AG04450 (cell line): ENCODE measurements around the gene PPP2R5C. TPM values are rescaled to one million over a fixed set of nuclear protein-coding genes. Genes with fewer than 3 reads are reported as not detected.
"Not testable (repeated sequence)": the region's sequence is repeated elsewhere in the genome, so short reads cannot be mapped to it uniquely, and the experiment has no call there.

Experiments used
- CTCF ChIA-PET: fragments of 300-600, 350-600 bp; formaldehyde crosslinking; extraction: SDS; loops from one replicate; lab custom pipeline; 2022; ENCODE audit warnings: antibody characterized with exemption, inconsistent platforms; lab: Charles Lee
- POLR2A ChIA-PET: fragments of 350-600 bp; formaldehyde crosslinking; extraction: SDS; loops from one replicate; lab custom pipeline; 2021; ENCODE audit warnings: antibody characterized with exemption, inconsistent platforms; lab: Yijun Ruan, JAX
- DNase-seq: peaks from one replicate; pipeline ENCODE4 v3.0.0-alpha.2; 2011; ENCODE audit warnings: low read depth, low spot score
- H3K27ac ChIP-seq: one replicate; pipeline ENCODE4 v1.5.1; 2012; ENCODE audit warnings: low read depth, low read length, control low read depth
- H3K27me3 ChIP-seq: one replicate; pipeline ENCODE4 v1.6.0; 2012; ENCODE audit warnings: low read length; ENCODE audit not compliant: control insufficient read depth, insufficient read depth
- H3K4me3 ChIP-seq: 2 replicates; pipeline ENCODE4 v1.5.1; 2011; ENCODE audit warnings: mild to moderate bottlenecking, low read depth, low read length, control low read depth
- H3K9me3 ChIP-seq: 2 replicates; pipeline ENCODE4 v1.5.1; 2012; ENCODE audit warnings: low read length; ENCODE audit not compliant: control insufficient read depth, insufficient read depth
- polyA plus RNA-seq: library from polyadenylated mRNA; depleted of rRNA; stranded (reverse); fragments of >200 nt; gene quantifications from 2 replicates; pipeline ENCODE4 v1.2.3, GENCODE V29; 2011
- TF ChIP-seq, protein P1 (sequence below): IDR thresholded peaks from 2 replicates; pipeline ENCODE4 v1.5.1; 2011; ENCODE audit warnings: low read depth, low read length, control low read depth, inconsistent platforms

Gene PPP2R5C
- polyA plus RNA-seq, 1 experiment = 140 TPM

GRCh38 chr14:101728367-101728742 lies 33.2 kb upstream of the PPP2R5C start:
- Histone ChIP-seq H3K27me3 (peaks cover 6% of the 10 kb centered on the region), H3K4me3 (no peak overlapping the region), H3K27ac (no peak overlapping the region), H3K9me3 (0 out of 2 replicates have a peak, but pooled peaks cover 2% of the 10 kb centered on the region)
- ChIA-PET CTCF (no interaction called here), POLR2A (no interaction called here)
- no peak for DNase-seq
- TF ChIP-seq, protein P1, sequence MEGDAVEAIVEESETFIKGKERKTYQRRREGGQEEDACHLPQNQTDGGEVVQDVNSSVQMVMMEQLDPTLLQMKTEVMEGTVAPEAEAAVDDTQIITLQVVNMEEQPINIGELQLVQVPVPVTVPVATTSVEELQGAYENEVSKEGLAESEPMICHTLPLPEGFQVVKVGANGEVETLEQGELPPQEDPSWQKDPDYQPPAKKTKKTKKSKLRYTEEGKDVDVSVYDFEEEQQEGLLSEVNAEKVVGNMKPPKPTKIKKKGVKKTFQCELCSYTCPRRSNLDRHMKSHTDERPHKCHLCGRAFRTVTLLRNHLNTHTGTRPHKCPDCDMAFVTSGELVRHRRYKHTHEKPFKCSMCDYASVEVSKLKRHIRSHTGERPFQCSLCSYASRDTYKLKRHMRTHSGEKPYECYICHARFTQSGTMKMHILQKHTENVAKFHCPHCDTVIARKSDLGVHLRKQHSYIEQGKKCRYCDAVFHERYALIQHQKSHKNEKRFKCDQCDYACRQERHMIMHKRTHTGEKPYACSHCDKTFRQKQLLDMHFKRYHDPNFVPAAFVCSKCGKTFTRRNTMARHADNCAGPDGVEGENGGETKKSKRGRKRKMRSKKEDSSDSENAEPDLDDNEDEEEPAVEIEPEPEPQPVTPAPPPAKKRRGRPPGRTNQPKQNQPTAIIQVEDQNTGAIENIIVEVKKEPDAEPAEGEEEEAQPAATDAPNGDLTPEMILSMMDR = no peak

- no peak for DNase-seq
- H3K4me3 ChIP-seq = no peak overlapping the region
- peaks cover 6% of the 10 kb centered on the region for H3K27me3 ChIP-seq
- TF ChIP-seq, protein P1 = no peak
- ChIA-PET POLR2A (no interaction called here), CTCF (interaction anchor here (0.7 kb wide), 1 partner anchor 9 kb away, joined by 3 read pairs; no protein-coding TSS in a partner anchor)
- 0 out of 2 replicates have a peak, but pooled peaks cover 3% of the 10 kb centered on the region for H3K9me3 ChIP-seq
- H3K27ac ChIP-seq = no peak overlapping the region
Observed at GRCh38 chr14:101729382-101729781, 32.1 kb upstream of the PPP2R5C start.

- DNase-seq, H3K4me3 ChIP-seq, CTCF ChIA-PET, H3K27ac ChIP-seq, H3K9me3 ChIP-seq, H3K27me3 ChIP-seq, POLR2A ChIA-PET: not testable (repeated sequence)
Observed at GRCh38 chr14:101730157-101730556, 31.4 kb upstream of the PPP2R5C start.

DNA sequence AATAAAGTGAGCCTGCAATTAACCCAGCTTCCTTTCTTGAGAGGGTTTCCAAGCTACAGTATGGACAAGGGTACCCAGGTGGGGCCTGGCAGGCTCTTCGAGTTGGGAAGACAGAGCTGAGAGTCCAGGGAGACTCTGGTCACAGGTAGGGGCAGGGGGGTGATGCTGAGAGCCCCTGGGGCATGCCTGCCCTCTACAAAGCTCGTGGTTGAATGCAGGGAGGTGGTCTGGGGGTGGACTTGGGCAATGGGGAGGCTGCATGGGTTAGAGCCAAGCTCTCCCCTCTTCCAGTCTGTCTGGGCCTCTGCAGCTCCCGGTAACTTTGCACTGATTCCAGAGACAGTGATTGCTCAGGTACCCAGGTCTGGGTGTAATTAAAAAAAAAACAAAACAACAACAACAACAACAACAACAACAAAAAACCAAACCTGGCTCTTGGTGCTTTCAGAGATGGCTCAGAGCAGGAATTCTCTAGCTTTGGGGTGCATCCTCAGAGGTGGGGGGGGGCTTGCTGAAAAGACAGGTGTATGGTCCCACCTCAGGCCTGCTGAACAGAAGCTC lies 30.8 kb upstream of the PPP2R5C start:
- CTCF ChIA-PET = interaction anchor here (0.6 to 1.6 kb wide), 2 partner anchors 24 to 586 kb away, joined by 3 to 6 read pairs; no protein-coding TSS in a partner anchor
- POLR2A ChIA-PET = no interaction called here
- Histone ChIP-seq H3K9me3 (0 out of 2 replicates have a peak, but pooled peaks cover 3% of the 10 kb centered on the region), H3K4me3 (no peak overlapping the region), H3K27ac (no peak overlapping the region), H3K27me3 (peaks cover 6% of the 10 kb centered on the region)
- TF ChIP-seq, protein P1 = no peak
- no peak for DNase-seq

DNA sequence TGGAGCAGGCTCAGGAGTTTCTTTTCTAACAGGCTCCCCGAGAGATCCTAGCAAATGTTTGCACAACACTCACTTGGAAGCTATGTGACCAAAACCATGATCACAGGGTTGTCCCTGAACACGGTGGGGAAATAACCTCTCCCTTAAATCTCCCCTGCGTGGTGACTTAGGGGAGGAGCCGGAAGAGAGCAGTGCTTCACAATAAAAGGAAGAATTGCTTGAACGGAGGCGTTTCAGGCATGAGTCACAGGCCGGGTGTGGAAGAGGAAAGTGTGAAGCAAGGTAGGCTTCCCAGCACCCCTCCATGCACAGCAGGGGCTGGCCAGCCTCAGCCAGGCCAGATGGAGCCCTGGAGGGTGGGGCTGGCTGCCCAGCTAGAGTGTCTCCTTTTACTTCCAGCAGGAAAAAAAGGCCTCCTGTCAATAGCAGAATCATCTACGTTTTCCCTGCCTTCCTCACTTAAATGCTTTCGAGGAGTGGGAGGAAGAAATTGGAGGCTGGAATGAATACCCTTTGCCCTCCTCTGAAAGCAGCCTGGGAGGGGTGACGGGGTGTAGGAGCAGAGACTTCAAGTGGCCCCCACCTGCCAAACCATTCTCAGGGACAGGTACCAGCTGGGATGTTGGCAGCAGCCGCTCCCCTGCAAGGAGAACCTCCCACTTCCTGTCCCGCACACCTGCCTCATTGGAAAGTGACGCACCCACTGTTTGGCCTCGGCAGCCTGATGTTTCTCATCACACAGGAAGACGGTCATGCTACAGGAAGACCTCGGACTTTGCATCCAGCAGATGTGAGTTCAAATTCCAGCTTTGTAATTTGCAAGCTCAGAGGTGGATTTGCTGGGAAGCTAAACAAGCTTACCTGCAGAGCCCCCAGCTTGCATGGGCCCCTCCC lies 30.1 kb upstream of the PPP2R5C start:
- CTCF ChIA-PET = interaction anchor here (1.1 to 1.6 kb wide), 2 partner anchors 25 to 39 kb away, joined by 3 read pairs; no protein-coding TSS in a partner anchor
- TF ChIP-seq, protein P1 = no peak
- Histone ChIP-seq H3K27me3 (peaks cover 9% of the 10 kb centered on the region), H3K4me3 (no peak overlapping the region), H3K9me3 (0 out of 2 replicates have a peak, but pooled peaks cover 3% of the 10 kb centered on the region), H3K27ac (no peak overlapping the region)
- POLR2A ChIA-PET = interaction anchor here (0.7 kb wide), 1 partner anchor 39 kb away, joined by 4 read pairs; no protein-coding TSS in a partner anchor
- no peak for DNase-seq
